GM19372 (cell line): ENCODE data around the gene STAT6.
"Not testable (repeated sequence)": the region's sequence is repeated elsewhere in the genome, so short reads cannot be mapped to it uniquely, and the experiment has no call there.

Source experiments
- ATAC-seq: cut with Tn5 transposase; IDR thresholded peaks from one replicate; pipeline ENCODE4 v1.9.1; 2021; ENCODE audit warnings: mild to moderate bottlenecking, low read depth, moderate library complexity; ENCODE audit not compliant: unreplicated experiment

STAT6 gene

GRCh38 chr12:57058454-57058853, 52.7 kb downstream of the STAT6 start:
- ATAC-seq = no peak

GRCh38 chr12:57057067-57057751, 54.0 kb downstream of the STAT6 start:
- ATAC-seq = no peak

DNA sequence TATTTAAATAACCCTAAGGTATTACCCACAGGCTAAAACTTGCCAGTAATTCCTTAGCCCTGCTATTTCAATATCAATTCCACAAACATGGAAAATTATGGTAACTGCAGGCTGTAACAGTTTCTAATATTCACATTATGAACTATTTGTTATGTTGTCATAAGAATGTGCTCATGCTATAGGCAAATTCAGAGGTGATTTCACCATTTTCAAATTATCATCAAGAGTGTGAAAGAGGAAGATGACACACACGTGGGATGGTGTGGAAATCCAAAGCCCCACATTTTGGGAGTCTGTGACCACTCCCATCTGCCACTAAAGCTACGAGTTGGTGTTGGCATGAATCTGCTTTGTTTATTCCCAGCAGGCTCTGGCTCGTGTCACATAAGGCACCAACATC, 55.3 kb downstream of the STAT6 start:
- no peak for ATAC-seq

- not testable (repeated sequence) for ATAC-seq
Measured at GRCh38 chr12:57053901-57054300, 57.3 kb downstream of the STAT6 start.

GRCh38 chr12:57053146-57053545, 58.0 kb downstream of the STAT6 start:
- not testable (repeated sequence) for ATAC-seq

- no peak for ATAC-seq
Measured at GRCh38 chr12:57051011-57051410, 60.2 kb downstream of the STAT6 start.

DNA sequence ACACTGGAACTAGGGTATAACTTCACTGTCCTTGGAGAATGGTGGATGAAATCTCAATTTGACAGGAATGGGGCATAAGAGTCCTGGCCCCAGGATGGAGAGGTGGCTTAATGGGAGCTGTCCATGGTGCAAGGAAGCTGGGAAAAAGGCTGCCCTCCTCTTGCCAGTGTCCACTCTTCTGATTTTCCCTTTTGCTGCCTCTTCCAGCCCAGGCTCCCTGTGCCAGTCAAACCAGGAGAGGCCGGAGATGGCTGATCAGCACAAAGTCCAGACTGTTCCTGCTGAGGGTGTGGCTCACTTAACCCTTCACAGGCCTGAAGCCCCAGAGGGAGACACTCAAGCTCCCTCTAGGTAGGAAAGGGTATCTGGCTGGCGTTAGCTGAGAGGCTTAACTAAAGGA, 61.3 kb downstream of the STAT6 start, which contains the start of gene MYO1A:
Gene MYO1A, minus strand, starts transcription at position 240 of the 400 bp plus-strand sequence. CDS start 1,806 bp downstream, outside the sequence.
- no peak for ATAC-seq

GRCh38 chr12:57049119-57049446, 62.1 kb downstream of the STAT6 start:
- ATAC-seq = no peak

DNA sequence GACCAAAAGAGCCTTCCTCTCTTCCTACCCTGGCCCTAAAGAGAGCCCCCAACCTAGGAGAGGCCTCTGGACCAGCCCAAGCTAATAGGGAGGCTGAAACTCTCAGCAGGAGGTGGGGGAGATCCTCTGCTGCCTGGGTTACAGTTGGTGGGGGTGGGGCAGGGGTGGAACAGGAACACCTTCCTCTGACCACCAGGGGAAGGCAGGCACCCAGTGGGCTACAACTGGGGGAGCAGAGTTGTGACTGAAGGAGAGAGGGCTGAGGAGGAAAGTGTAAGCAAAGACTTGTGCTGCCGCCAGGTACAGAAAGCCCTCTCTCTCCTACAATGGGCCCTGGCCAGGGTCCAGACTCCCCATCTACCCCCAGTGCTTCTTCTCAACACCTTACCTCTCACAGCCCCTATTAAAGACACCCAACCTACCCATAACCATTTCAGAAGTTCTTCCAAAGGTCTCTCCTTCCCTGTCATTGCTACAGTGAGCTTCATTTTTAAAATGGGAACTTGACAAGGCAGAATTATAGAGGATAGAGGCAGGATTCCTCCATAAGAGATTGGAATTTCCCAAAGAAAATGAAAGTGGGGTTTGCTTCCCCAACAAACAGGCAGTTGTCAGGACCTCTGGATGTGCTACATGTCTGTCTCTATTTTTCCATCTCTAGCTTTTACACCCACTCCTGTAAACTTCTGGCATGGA, 62.6 kb downstream of the STAT6 start:
- ATAC-seq = no peak

- ATAC-seq = no peak
Measured at GRCh38 chr12:57047981-57048380, 63.2 kb downstream of the STAT6 start.

GRCh38 chr12:57046947-57047890, 63.9 kb downstream of the STAT6 start:
- ATAC-seq = no peak

GRCh38 chr12:57046086-57046791, 64.9 kb downstream of the STAT6 start:
- ATAC-seq = no peak
